D341Med (cell line): ENCODE results near the gene MTA3.

Experiments
- DNase-seq: peaks from one replicate; pipeline ENCODE4 v3.0.0; 2012; ENCODE audit warnings: low spot score

MTA3 gene

DNA sequence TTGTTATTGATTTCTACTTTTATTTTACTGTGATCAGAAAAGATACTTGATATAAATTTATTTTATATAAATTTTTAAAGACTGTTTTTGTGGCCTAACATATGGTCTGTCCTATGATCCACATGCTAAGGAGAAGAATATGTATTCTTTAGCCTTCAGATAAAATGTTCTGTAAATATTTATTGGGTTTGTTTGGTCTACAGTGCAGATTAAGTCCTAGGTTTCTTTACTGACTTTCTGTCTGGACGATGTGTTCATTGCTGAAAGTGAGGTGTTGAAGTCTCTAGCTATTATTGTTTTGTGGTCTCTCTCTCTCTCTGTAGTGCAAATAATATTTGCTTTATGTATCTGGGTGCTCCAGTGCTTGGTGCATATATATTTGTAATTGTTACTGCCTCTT is 165.4 kb downstream of the MTA3 start:
- DNase-seq: no peak

DNA sequence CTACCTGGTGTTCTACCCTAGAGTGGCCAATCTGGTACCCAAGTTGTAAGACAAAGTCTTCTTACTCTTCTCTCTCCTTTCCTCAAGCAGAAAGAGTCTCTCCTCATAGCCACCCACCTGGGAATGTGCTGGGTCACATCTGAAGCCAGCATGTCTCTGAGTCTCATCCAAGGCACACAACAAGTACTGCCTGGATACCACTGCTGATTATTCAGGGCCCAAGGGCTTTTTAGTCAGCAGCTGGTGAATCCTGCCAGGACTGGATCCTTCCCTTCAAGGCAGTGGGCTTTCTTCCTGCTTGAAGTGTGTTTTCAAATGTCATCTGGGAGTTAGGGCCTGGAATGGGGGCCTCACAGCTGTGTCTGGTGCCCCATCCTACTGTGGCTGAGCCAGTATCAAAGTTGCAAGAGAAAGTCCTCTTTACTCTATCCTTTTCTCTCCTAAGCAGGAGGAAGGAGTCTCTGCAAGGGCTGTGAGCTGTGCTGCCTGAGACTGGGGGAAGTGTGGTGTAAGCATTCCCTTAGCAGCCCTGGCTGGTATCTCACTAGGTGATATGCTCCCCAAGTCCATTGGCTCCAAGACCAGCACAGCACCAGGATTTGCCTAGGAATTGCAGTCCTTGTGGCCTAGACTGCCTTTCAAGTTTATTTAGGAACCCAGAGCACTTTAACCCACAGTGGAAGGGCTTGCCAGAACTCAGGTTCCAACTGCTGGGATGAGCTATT is 168.3 kb downstream of the MTA3 start:
- DNase-seq: no peak

GRCh38 chr2:42741140-42741539 is 172.7 kb downstream of the MTA3 start:
- DNase-seq: no peak

DNA sequence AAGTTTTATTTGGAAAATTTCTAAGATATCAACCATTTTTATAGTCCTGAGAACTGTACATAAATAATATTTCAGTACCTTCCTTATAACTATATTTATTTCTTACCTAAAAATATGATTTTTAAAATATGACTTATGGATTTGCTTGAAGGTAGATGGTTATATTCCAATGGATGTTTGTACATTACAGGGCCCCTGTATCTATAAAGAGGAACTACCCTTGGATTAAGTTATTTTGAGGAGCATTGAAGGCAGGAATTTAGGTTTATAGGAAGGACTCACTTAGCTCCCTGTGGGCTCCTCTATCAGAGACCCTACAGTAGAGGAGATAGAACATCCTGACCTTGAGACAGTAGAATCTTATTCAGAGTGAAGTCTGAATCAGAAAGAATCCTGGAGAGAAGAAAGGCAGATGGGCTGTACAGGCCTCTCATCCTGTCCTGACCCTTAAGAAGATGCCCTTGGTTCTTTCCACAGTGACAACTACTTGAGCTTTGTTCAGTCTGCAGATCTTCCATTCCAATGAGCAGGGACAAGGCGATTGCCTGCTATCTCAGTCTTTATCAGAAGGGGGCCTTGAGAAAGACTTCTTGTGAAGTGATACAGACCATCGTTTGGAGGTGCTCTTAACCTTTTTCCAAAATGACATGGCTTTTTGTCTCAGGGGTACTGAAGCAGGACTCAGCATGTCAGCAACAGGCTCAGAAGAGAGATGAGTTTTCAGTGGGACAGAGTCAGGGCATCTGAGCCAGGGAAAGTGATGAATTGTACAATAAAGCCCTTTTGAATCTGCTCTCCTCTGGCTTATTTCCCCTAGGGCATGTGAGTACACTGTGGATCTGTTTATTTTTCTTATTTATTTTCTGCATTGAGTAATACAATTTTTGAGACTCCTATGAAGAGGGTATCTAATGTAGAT is 174.6 kb downstream of the MTA3 start:
- no peak for DNase-seq

- no peak for DNase-seq
Measured at GRCh38 chr2:42743659-42743990, 175.2 kb downstream of the MTA3 start.

- DNase-seq: no peak
Measured at GRCh38 chr2:42744545-42745082, 176.2 kb downstream of the MTA3 start.

GRCh38 chr2:42747422-42747821 is 179.0 kb downstream of the MTA3 start:
- DNase-seq: no peak

DNA sequence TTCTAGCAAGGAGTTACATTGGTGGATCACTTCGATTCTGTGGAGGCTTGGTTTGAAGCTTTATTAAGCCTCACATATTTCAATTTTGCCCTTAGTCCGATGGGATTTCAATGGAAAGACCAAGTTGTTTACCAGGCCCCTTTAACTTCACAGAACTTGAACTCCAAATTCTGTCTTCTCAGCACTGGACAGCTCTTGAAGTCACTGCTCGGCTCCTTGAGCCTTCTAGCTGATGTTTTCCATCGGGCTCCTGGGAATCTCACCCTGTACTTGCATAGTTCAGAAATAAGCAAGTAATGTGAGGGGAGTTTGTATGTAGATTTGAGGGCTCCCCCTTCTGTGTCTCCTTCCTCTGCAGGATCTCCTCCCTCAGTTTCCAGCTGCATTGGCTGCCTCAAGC is 180.4 kb downstream of the MTA3 start:
- DNase-seq: no peak

DNA sequence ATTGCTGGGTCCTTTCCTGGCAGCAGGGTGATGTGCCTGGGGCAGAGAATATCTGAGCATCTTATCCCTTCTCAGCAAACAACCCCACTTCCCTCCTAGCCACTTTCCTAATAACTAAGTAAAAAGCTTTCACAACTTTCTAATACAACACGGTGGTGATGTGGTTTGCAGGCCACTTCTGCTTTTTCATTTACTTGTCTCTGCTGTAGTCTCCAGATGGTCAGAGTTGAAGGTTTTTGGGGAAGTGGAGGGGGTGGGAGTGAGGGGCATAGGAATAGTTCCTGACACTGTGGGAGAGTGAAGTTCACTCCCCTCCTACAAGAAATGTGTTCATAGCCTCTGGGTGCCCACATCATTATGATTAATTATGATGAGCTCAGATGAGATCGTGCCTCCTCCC is 183.9 kb downstream of the MTA3 start:
- DNase-seq: no peak

DNA sequence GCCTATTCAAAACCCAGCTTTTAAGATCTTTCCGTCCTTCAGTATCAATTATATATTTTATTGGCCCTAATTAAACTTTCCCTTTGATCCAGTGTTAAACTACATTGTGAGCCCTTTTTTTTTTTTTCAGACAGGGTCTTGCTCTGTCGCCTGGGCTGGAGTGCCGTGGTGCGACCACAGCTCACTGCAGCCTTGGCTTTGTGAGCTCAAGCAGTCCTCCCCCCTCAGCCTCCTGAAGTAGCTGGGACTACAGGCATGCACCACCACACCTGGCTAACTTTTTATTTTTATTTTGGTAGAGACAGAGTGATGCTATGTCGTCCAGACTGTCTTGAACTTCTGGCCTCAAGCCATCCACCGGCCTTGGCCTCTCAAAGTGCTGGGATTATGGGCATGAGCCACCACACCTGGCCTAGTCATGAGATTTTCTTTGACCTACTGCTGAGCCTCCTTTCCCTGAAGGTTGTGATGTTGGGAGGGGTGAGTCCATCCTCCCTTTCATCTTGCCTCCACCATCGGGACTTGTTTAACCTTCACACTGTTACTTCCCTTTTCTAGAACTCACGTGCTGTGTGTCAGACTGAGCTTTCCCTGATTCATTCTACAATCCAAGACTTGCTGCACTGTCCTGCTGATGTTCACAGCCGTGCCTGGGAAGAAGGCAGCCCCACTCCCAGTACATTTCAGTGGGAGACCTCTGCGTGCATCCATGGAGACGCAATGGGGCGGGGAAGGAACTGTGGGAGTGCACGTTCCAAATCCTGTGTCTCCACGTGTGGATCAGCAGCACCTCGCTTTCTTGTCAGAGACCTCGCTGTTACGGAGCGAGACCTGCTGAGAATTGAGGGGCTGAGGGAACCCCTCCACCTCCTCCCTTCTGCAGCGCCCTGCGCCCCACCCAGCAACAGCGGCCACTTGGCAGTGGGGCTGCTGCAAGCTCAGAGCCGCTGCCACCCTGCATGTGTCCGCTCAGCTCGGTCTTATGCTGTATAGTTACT is 184.7 kb downstream of the MTA3 start:
- no peak for DNase-seq

GRCh38 chr2:42754021-42754775 is 185.8 kb downstream of the MTA3 start:
- no peak for DNase-seq

DNA sequence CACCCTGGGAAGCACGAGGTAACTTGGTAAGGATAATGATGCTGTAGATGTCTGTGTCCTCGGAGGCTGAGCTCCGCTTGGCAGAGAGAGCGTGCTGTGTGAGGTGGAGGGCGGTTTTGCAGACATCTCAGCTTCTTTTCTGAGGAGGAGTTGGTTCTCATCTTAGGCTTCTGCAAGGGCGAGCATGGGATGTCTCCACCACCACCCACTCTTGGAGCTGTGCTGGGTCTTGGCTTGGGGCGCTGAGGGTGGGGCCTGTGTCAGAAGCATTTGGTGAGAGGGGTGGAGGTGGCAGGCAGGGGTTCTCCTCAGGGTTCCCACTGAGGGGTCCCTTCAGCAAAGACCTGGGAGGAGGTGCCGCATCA is 186.3 kb downstream of the MTA3 start:
- no peak for DNase-seq

DNA sequence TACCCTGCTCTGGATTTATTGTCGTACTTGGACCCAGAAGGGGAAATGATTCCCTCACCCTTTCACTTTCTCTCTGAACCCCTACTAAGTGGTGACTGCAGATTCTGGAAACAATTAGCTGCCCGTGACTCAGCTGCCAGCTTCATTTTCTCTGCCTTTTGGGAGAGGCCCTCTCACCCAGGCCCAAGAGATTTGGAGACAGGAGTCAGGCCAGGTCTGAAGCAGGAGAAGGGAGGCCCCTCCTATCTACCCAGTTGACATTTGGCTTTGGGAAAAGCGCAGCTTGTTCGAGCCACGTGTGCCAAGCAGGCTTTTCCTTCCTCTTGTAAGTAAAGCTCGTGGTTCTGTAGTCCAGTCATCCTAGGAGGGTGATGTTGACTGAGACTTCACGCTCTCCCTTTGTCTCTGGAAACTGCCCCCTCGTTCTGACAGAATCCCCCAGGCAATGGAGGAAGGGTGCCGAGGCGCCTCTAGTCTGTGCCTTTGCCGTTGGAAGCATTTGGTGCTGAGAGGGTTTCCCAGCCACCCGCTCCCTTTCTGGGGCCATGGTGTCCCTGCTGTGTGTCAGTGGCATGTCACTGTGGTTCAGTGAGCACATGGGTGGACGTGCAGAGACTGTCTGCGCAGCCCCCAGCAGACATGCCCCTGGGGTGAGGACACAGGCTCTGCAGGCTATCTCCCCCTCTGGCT is 186.9 kb downstream of the MTA3 start:
- DNase-seq: no peak

DNA sequence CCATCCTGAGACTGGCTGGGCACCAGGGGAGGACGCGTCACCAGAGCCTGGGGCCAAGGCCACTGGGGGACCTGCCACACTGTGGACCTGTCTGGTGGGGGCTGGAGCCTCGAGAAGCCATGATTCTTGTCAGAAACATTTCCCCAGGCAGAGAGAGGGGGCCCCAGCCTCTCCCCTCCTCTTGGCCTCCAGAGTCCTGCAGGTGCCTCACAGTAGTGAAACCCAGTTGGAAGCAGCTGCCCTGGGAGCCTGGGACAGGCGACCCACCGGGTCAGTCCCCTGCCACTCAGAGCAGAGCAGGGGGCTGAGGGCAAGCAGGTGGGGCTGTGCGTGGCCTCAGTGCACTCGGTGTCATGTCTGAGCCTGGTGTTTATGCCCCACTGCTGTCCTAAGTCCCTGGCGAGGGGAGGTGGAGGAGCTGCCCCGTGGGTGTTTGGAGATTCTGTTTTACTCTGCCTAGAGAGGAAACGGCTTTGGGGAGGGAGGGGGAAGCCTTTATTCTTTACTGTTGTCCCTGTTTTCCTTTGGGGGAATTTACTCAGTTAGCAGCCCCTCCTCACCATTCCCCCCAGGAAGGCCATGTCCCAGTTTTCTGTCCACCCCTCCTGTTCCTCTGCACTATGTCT is 187.8 kb downstream of the MTA3 start:
- DNase-seq: no peak

DNA sequence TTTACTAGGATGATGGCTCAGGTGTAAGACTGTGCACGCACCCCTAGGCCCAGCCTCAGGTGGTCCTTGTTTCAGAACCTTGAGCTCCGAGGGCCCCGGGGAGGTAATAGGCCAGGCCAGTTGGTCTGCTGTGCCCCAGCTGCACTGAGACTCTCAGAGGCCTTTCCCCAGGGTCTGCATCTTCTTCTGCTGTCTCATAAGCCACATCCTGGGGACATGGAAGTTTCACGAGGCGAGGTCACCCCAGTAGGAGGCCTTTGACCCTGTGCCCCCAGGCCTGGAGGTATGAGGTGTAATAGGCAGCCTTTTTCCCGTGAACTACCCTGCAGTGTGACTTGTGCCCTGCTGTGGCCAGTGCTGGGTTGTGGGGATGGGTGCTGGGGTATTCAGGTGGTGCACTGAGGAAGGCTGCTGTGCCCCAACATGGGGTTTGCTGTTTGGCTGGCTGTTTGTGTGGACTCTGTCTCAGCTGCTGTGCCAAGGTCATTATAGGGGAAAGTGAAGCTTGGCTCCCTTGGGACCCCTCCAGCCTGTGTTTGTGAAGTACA is 188.6 kb downstream of the MTA3 start:
- no peak for DNase-seq

DNA sequence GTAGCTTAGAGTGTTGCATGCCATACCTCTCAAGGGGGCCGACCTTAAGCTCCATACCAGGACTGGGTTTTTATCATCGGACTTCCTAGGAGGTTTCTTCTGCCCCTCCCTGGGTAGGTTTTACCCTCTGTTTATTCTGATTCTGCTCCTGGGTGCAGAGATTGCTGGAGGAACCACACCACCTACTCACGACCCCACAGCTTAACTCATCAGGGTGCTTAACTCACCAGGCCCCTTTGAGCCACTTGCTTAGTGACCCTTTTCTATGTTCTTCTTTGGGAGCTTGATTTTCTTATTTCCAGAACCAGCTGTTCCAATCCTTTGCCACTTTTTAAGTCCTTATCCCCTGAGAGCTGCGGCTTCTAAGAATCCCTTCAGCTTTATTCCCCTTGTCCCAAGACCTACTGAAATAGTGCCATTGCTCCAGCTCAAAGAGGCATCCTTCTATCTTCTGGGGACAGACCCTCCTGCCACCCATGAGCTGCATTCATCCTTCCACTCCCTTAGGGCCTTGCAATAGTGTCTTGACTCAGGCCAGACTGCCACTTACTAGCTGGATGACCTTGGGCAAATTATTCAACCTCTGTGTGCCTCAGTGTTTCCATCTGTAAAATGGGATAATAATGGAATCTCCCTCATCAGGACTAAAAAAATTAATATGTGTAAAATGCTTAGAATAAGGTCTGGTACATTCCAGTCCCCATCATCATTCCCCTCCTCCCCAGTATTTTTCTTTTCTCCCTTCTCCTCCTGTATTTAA is 189.7 kb downstream of the MTA3 start:
- DNase-seq: no peak

DNA sequence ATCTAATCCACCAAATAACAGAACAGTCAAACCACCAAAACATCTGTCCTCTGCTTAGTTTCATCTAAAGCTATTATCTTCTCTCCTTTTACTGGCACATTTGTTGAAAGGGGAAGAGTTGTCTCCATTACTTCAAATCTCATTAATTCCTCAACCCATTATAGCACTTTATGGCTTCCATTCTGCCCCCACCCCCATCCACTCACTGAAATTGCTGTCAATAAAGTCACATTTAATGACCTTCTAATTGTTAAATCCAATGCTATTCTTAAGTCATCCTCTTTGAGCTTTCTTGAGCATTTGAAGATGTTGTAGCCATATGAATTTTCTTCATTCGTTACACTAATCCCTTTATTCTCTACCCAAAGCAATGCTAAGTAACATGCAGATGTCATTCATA is 190.3 kb downstream of the MTA3 start:
- DNase-seq: no peak

DNA sequence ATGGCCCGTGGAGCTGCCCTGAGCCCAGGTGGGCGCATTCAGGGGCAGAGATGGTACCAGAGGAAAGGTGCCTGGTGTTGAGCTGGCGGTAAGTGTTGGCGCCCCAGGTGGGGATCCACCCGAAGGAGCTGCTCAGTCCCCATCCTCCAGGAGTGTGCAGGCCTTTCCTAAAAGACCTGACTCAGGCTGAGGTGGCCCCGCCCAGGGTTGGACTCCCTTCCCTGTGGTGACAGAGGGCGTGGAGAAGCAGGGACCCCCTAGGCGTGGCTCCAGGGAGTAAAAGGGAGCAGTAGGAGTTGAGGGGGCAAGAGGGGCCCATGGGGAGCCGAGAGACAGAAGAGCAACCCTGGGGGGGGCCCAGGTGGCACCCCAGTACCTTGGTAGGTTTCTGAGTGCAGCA is 193.1 kb downstream of the MTA3 start:
- DNase-seq: no peak

DNA sequence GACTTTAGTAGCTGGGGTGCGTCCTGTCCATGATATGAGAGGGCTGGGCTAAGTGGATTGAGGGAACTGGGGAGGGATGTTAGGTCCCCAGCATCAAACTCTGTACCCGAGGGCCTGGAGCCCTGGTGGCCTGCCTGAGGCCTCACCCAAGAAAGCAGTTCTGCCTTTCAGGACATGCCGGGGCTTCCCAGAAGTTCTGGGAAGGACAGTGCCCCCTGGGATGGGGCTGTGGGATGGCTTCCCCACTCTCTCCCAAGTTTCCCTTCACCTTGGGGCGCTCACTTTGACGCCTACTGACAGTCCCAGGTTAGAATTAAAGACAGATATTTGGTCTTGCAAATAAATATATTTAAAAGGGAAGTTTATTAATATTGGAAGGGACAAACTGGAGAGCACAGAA is 193.7 kb downstream of the MTA3 start:
- DNase-seq: no peak
